HL-60 (cell line): ENCODE data around the gene PIN1.
A peak's percentile ranks its signal among the peaks of the same experiment; 100 is the strongest.

Experiments
- DNase-seq, 2 experiments: peaks; one replicate each; pipeline ENCODE4 v3.0.0-alpha.2; 2010 to 2020; ENCODE audit warnings: low read depth in 1 of 2, low spot score in 1 of 2
- H3K27ac ChIP-seq: fragments of 250-450 bp; sonication (Bioruptor Pico); replicated peaks from 2 replicates; pipeline ENCODE4 v1.5.1; 2020; ENCODE audit warnings: mild to moderate bottlenecking, moderate library complexity
- H3K27me3 ChIP-seq: fragments of 250-450 bp; sonication (Bioruptor Pico); 2 replicates; pipeline ENCODE4 v1.5.1; 2021; ENCODE audit warnings: mild to moderate bottlenecking, moderate library complexity; ENCODE audit not compliant: insufficient read depth, poor library complexity, severe bottlenecking
- H3K4me3 ChIP-seq: replicated peaks from 2 replicates; pipeline ENCODE4 v1.5.1; 2011; ENCODE audit warnings: mild to moderate bottlenecking, control low read depth, low read length; ENCODE audit not compliant: insufficient read depth
- CTCF ChIP-seq: IDR thresholded peaks from one replicate; pipeline ENCODE4 v1.5.1; 2011; ENCODE audit warnings: low read length, control low read depth, inconsistent platforms; ENCODE audit not compliant: insufficient read depth
- GABPA ChIP-seq: IDR thresholded peaks from 2 replicates; pipeline ENCODE4 v1.6.1; 2012; ENCODE audit warnings: low read depth
- POLR2AphosphoS5 ChIP-seq: IDR thresholded peaks from 2 replicates; pipeline ENCODE4 v1.6.1; 2012; ENCODE audit warnings: low read depth
- REST ChIP-seq: IDR thresholded peaks from 2 replicates; pipeline ENCODE4 v1.6.1; 2012; ENCODE audit warnings: low read depth; ENCODE audit not compliant: insufficient replicate concordance
- SPI1 ChIP-seq: IDR thresholded peaks from 2 replicates; pipeline ENCODE4 v1.6.1; 2012; ENCODE audit warnings: low read depth, mild to moderate bottlenecking, borderline replicate concordance

PIN1 gene

GRCh38 chr19:9791552-9792205 is 43.4 kb upstream of the PIN1 start:
- H3K27ac ChIP-seq, result no peak overlapping the region
- DNase-seq, result peak in 1 of 2 experiments; percentile 45
- H3K27me3 ChIP-seq, result peaks cover 3% of the 10 kb centered on the region
- peak overlapping the region; percentile 62 for H3K4me3 ChIP-seq
- TF ChIP-seq SPI1 (no peak), POLR2AphosphoS5 (no peak)

GRCh38 chr19:9792206-9793070 is 42.7 kb upstream of the PIN1 start:
- H3K27ac ChIP-seq, result no peak overlapping the region
- no peak for TF ChIP-seq POLR2AphosphoS5
- TF ChIP-seq GABPA, result no peak
- TF ChIP-seq REST, result no peak
- TF ChIP-seq CTCF, result no peak
- no peak for TF ChIP-seq SPI1
- H3K27me3 ChIP-seq, result peaks cover 3% of the 10 kb centered on the region
- peak; percentile 36 to 60 for DNase-seq
- H3K4me3 ChIP-seq, result peak overlapping the region; percentile 62

GRCh38 chr19:9793071-9793591 is 42.0 kb upstream of the PIN1 start:
- DNase-seq, result no peak
- Histone ChIP-seq H3K27me3 (peaks cover 3% of the 10 kb centered on the region), H3K27ac (no peak overlapping the region), H3K4me3 (peak overlapping the region; percentile 62)
- TF ChIP-seq REST, result no peak
- no peak for TF ChIP-seq CTCF
- TF ChIP-seq GABPA, result no peak
- TF ChIP-seq SPI1, result no peak
- TF ChIP-seq POLR2AphosphoS5, result no peak

- Histone ChIP-seq H3K4me3 (no peak overlapping the region), H3K27ac (peak overlapping the region; percentile 36), H3K27me3 (peaks cover 3% of the 10 kb centered on the region)
- peak; percentile 82 to 92 for DNase-seq
- TF ChIP-seq REST (no peak), CTCF (peak; percentile 94), POLR2AphosphoS5 (no peak), SPI1 (no peak), GABPA (no peak)
Measured at GRCh38 chr19:9796113-9796773, 38.9 kb upstream of the PIN1 start.
